Activated CD4-positive, alpha-beta memory T cell treated with anti-CD3 and anti-CD28 coated beads, Interleukin-2, amount 10 ng/mL, durations not matched to agents 7 days and 5 days (primary cell): ENCODE results near the gene FAR1. TPM values are rescaled to one million over a fixed set of nuclear protein-coding genes. Genes with fewer than 3 reads are reported as not detected.

ENCODE experiments used
- CTCF ChIA-PET: fragments of 350-600 bp; sonication (Branson Sonifier 250); formaldehyde crosslinking; loops from one replicate; lab custom pipeline; 2021; ENCODE audit warnings: antibody characterized with exemption, inconsistent platforms; lab: Charles Lee
- POLR2A ChIA-PET: fragments of 350-600 bp; sonication (Branson Sonifier 250); formaldehyde crosslinking; loops from one replicate; lab custom pipeline; 2021; ENCODE audit warnings: antibody characterized with exemption; lab: Charles Lee
- DNase-seq: peaks from one replicate; pipeline ENCODE4 v3.0.0-alpha.2; 2020
- H3K27ac Mint-ChIP-seq: one replicate; pipeline ENCODE4 v1.8.0; 2021; ENCODE audit warnings: mild to moderate bottlenecking, mixed read lengths
- H3K27me3 Mint-ChIP-seq: one replicate; pipeline ENCODE4 v1.8.0; 2021; ENCODE audit warnings: mixed read lengths
- H3K36me3 Mint-ChIP-seq: one replicate; pipeline ENCODE4 v1.8.0; 2021; ENCODE audit warnings: low read depth, mixed read lengths
- H3K4me1 Mint-ChIP-seq: one replicate; pipeline ENCODE4 v1.8.0; 2021; ENCODE audit warnings: mixed read lengths
- H3K4me3 Mint-ChIP-seq: one replicate; pipeline ENCODE4 v1.8.0; 2021; ENCODE audit warnings: mild to moderate bottlenecking, mixed read lengths
- H3K9me3 Mint-ChIP-seq: one replicate; pipeline ENCODE4 v1.8.0; 2021; ENCODE audit warnings: mixed read lengths
- total RNA-seq, 2 experiments: library from RNA; stranded (reverse); gene quantifications; one replicate each; pipeline ENCODE4 v1.2.3, GENCODE V29; 2021

Gene FAR1
- total RNA-seq, 2 experiments from 2014 or later: 55.1 to 57.6 TPM

DNA sequence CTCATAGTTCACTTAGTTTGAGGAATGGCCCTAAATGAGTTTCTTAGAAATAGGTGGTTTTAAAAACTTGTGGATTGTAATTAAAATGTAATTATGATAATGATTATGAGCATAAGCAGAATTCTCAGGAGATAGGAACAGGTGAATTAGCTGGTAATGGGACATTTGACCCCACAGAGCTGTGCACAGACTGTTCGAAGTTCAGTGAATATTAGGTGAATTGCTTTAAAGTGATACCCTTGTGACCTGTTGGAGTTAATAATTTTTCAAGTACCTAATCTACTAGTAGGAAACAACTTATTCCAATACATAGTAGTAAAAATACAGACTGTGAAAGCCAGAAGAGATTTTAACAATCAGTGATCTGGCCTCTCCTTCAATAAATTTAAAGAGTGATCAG, 8.1 kb downstream of the FAR1 start:
- CTCF ChIA-PET: no interaction called here
- H3K27me3 Mint-ChIP-seq: no peaks in the 10 kb centered on the region
- H3K36me3 Mint-ChIP-seq: peaks cover 23% of the 10 kb centered on the region
- H3K4me3 Mint-ChIP-seq: no peak overlapping the region
- no peaks in the 10 kb centered on the region for H3K9me3 Mint-ChIP-seq
- DNase-seq: no peak
- POLR2A ChIA-PET: interaction anchor here (1.1 kb wide), 1 partner anchor 8 kb away, joined by 3 read pairs; the partner anchor contains the start of gene FAR1
- no peak overlapping the region for H3K27ac Mint-ChIP-seq
- peaks cover 30% of the 10 kb centered on the region for H3K4me1 Mint-ChIP-seq

DNA sequence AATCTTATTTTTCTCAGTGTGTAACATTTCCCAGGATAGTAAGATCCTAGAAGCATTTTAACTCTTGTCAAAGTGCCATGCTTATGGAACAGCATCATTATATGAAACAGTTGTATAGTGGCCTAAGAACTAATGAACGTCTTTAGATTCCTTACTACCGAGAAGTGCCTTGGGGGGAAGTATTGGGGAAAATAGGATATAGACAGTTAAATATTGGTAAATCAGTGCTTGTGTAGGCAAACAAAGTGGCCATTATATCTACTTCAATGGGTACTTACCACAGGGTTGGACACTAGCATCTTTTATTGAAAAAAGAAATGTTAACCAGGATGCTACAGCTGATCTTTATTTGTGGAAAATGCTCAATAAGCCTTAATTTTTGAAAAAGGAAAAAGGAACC, 11.3 kb downstream of the FAR1 start:
- peaks cover 9% of the 10 kb centered on the region for H3K36me3 Mint-ChIP-seq
- DNase-seq: no peak
- CTCF ChIA-PET: no interaction called here
- H3K27ac Mint-ChIP-seq: no peak overlapping the region
- no peaks in the 10 kb centered on the region for H3K27me3 Mint-ChIP-seq
- POLR2A ChIA-PET: interaction anchor here (2.4 kb wide), 1 partner anchor 11 kb away, joined by 8 read pairs; the partner anchor contains the start of gene FAR1
- H3K4me1 Mint-ChIP-seq: peaks cover 12% of the 10 kb centered on the region
- H3K9me3 Mint-ChIP-seq: no peaks in the 10 kb centered on the region
- no peak overlapping the region for H3K4me3 Mint-ChIP-seq

DNA sequence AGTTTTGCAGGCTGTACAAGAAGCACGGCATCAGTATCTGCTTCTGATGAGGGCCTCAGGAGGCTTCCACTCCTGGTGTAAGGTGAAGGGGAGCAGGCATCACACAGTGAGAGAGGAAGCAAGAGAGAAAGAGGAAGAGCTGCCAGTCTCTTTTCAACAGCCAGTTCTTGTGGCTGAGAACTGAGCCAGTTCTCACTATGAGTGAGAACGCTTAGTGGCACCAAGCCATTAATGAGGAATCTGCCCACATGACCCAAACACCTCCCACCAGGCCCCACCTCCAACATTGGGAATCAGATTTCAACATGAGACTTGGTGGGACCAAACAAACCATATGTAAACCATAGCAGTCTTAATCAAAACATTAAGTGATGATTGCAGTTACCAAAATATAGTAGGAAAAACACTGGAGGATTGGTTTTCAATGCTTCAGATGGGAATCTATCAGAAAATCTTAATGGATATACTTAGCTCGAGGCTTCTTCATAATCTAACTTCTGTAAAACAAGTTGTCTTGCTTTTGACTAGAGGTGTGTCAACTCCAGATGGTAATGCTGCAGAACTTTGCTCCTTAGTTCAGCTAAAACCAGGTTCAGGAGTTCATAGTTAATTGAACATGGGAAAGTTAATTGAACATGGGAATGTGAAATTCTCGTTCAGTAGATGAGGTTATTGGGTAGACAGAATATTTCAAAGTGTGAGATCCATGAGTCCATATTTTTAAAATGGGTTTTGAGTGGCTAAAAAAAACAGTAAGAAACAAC, 12.2 kb downstream of the FAR1 start:
- peaks cover 10% of the 10 kb centered on the region for H3K4me1 Mint-ChIP-seq
- ChIA-PET CTCF (interaction anchor here (0.8 to 1.2 kb wide), 2 partner anchors 13 to 215 kb away, joined by 3 to 5 read pairs; no protein-coding TSS in a partner anchor), POLR2A (interaction anchor here (1.3 kb wide), 1 partner anchor 12 kb away, joined by 4 read pairs; the partner anchor contains the start of gene FAR1)
- H3K36me3 Mint-ChIP-seq: peaks cover 16% of the 10 kb centered on the region
- no peaks in the 10 kb centered on the region for H3K9me3 Mint-ChIP-seq
- H3K27ac Mint-ChIP-seq: no peak overlapping the region
- no peak overlapping the region for H3K4me3 Mint-ChIP-seq
- no peak for DNase-seq
- no peaks in the 10 kb centered on the region for H3K27me3 Mint-ChIP-seq

DNA sequence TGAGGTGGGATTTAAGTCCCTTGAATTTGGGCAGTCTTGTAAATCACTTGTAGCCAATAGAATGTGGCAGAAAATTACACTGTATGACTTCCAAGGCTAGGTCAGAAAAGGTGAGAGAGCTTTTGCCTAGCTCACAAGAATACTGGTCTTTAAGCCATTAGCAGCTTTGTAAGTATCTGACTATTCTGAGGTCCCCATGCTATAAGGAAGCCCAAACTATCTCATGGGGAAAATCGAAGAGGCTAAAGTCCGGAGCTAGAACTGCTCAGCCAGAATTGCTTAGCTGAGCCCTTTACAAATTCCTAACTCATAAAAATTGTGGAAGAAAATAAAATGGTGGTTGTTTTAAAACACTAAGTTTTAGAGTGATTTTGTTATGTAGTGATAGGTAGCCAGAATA, 13.0 kb downstream of the FAR1 start:
- no peak for DNase-seq
- CTCF ChIA-PET: interaction anchor here (1.2 kb wide), 1 partner anchor 14 kb away, joined by 5 read pairs; no protein-coding TSS in a partner anchor
- Mint-ChIP-seq H3K27me3 (no peaks in the 10 kb centered on the region), H3K4me3 (no peak overlapping the region), H3K27ac (no peak overlapping the region), H3K4me1 (peaks cover 13% of the 10 kb centered on the region), H3K36me3 (peaks cover 21% of the 10 kb centered on the region), H3K9me3 (no peaks in the 10 kb centered on the region)
- POLR2A ChIA-PET: interaction anchor here (1.3 kb wide), 1 partner anchor 13 kb away, joined by 4 read pairs; the partner anchor contains the start of gene FAR1

DNA sequence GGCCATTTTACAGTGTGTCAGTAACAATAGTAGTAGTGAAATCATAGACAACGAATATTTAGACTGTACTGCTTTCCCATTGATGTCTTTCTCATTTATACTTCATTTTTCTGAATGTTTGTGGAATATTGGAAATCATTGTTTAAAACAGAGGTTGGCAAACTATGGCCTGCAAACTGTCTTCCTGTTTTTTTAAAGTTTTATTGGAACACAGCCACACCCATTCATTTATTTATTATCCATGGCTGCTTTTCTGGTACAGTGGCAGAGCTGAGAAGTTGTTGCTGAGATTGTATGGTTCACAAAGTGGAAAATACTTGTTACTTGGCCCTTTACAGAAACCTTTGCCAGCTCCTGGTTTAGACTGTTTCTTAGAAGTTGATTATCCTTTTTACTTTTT, 13.7 kb downstream of the FAR1 start:
- Mint-ChIP-seq H3K27me3 (no peaks in the 10 kb centered on the region), H3K4me1 (peaks cover 13% of the 10 kb centered on the region), H3K9me3 (no peaks in the 10 kb centered on the region), H3K4me3 (no peak overlapping the region), H3K36me3 (peaks cover 21% of the 10 kb centered on the region), H3K27ac (no peak overlapping the region)
- ChIA-PET CTCF (no interaction called here), POLR2A (interaction anchor here (1.1 kb wide), 1 partner anchor 13 kb away, joined by 5 read pairs; no protein-coding TSS in a partner anchor)
- no peak for DNase-seq

DNA sequence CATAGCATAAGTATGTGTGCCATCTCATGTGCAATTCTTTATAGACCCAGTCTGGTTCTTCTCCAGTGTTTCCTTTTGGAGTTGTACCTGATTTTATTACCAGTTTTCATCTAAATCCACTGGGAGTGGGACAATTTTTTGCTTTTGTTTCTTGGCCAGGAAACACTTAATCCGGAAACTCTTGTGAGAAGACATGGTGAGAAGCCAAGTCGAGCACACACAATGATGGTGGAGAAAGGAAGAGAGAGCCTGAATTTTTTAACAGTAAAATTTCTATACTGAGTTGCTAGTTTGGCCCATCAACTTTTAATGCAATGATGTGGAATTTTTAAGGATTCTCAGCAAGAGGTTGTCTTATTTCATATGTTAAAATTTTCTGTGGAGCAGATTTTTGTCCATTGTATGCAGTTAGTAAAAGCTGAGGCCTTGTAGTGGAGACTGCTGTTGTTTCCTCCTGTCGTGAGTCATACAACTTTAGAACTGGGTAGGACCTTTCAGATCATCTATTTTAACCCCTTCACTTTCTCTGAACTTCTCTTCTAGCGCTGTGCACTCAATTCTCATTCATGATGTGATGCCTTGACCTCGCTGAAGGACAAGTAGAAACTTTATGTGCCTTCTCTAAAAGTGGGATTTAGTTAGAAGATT, 17.1 kb downstream of the FAR1 start:
- CTCF ChIA-PET: no interaction called here
- Mint-ChIP-seq H3K4me3 (no peak overlapping the region), H3K9me3 (peaks cover 5% of the 10 kb centered on the region), H3K27ac (no peak overlapping the region), H3K27me3 (no peaks in the 10 kb centered on the region), H3K36me3 (peaks cover 31% of the 10 kb centered on the region), H3K4me1 (peaks cover 5% of the 10 kb centered on the region)
- no peak for DNase-seq
- POLR2A ChIA-PET: no interaction called here

DNA sequence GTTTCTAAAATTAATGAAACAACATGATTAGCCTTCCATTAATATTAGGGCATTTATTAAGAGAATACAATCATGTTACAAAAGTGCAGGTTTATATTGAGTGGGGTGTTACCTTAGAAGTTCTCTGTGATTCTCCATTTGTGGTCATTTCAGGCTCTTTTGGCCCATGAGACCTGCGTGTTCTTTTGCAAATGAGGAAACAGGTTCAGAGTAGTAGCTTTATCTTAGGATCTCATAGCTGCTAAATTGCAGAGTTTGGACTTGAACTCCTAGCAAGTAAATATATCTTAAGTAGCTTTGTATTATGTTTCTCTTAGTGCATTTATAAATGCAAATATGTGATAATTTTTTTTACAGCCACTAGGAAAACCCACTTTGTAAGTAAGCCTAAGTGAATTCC, 18.3 kb downstream of the FAR1 start:
- POLR2A ChIA-PET: no interaction called here

DNA sequence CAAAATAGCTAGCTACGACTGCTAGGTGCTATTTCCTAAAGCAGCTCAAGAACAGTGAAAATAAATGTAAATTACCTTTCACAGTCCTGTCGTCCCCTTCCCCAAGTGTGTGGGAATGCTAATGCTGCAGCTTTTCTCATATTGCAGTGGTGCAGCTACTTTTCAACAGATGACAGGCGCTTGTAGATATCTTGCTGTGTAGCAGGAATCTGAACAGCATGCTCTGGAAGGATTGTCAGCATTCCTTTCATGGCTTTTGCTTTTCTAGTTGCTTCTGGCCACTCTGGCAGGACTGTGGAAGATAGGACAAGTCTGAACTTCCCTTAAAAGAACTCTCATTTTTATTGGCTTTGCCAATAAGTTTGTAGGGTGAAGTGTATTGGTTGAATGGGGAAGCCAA, 18.8 kb downstream of the FAR1 start:
- no peaks in the 10 kb centered on the region for H3K27me3 Mint-ChIP-seq
- H3K27ac Mint-ChIP-seq: no peak overlapping the region
- peaks cover 5% of the 10 kb centered on the region for H3K9me3 Mint-ChIP-seq
- H3K4me3 Mint-ChIP-seq: no peak overlapping the region
- POLR2A ChIA-PET: no interaction called here
- CTCF ChIA-PET: interaction anchor here (1.0 kb wide), 1 partner anchor 17 kb away, joined by 3 read pairs; no protein-coding TSS in a partner anchor
- DNase-seq: no peak
- H3K4me1 Mint-ChIP-seq: peaks cover 3% of the 10 kb centered on the region
- H3K36me3 Mint-ChIP-seq: peaks cover 29% of the 10 kb centered on the region

More for the DNA sequence above, 18.3 kb downstream of the FAR1 start:
- peaks cover 5% of the 10 kb centered on the region for H3K9me3 Mint-ChIP-seq
- no peak overlapping the region for H3K4me3 Mint-ChIP-seq
- no peak overlapping the region for H3K27ac Mint-ChIP-seq
- H3K4me1 Mint-ChIP-seq: peaks cover 3% of the 10 kb centered on the region
- DNase-seq: no peak
- H3K36me3 Mint-ChIP-seq: peaks cover 29% of the 10 kb centered on the region
- CTCF ChIA-PET: interaction anchor here (1.0 kb wide), 1 partner anchor 17 kb away, joined by 3 read pairs; no protein-coding TSS in a partner anchor
- H3K27me3 Mint-ChIP-seq: no peaks in the 10 kb centered on the region

DNA sequence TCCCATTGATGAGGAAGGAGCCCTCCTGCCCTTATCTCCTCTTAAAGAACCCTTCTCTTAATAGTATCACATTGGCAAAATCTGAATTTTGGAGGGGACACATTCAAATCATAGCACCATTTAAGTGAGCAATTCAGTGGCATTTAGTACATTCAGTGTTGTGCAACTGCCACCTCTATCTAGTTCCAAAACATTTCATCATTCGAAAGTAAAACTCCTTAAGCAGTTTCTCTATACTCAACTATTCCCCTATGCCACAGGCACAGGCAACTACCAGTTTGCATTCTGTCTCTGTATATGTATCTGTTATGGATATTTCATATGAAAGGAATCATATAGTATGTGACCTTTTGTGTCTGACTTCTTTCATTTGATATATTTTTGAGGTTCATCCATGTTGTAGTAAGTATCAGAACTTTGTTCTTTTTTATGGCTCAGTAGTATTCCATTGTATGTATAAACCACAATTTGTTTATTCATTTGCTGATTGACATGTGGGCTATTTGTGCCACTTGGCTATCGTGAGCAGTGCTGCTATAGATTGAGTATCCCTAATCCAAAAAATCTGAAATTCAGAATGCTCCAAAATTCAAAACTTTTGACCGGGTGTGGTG, 22.9 kb downstream of the FAR1 start:
- CTCF ChIA-PET: no interaction called here
- no peak overlapping the region for H3K27ac Mint-ChIP-seq
- peaks cover 29% of the 10 kb centered on the region for H3K36me3 Mint-ChIP-seq
- no peaks in the 10 kb centered on the region for H3K27me3 Mint-ChIP-seq
- POLR2A ChIA-PET: no interaction called here
- peaks cover 5% of the 10 kb centered on the region for H3K9me3 Mint-ChIP-seq
- H3K4me3 Mint-ChIP-seq: no peak overlapping the region
- DNase-seq: no peak
- H3K4me1 Mint-ChIP-seq: peaks cover 6% of the 10 kb centered on the region

DNA sequence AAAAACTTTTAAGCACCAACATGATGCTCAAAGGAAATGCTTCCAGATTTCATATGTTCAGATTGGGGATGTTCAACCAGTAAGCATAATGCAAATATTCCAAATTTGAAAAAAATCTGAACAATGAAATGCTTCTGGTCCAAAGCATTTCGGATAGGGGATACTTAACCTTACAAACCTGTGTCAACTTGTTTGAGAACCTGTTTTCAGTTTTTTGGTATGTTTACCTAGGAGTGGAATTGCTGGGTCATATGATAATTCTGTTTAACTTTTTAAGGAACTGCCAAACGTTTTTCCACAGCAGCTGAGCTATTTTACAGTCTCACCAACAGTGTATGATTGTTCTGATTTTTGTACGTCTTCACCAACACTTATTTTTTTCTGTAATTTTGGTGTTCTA, 23.7 kb downstream of the FAR1 start:
- ChIA-PET POLR2A (no interaction called here), CTCF (no interaction called here)
- H3K4me3 Mint-ChIP-seq: no peak overlapping the region
- DNase-seq: no peak
- peaks cover 34% of the 10 kb centered on the region for H3K36me3 Mint-ChIP-seq
- no peak overlapping the region for H3K27ac Mint-ChIP-seq
- H3K9me3 Mint-ChIP-seq: peaks cover 5% of the 10 kb centered on the region
- no peaks in the 10 kb centered on the region for H3K27me3 Mint-ChIP-seq
- H3K4me1 Mint-ChIP-seq: peaks cover 6% of the 10 kb centered on the region

DNA sequence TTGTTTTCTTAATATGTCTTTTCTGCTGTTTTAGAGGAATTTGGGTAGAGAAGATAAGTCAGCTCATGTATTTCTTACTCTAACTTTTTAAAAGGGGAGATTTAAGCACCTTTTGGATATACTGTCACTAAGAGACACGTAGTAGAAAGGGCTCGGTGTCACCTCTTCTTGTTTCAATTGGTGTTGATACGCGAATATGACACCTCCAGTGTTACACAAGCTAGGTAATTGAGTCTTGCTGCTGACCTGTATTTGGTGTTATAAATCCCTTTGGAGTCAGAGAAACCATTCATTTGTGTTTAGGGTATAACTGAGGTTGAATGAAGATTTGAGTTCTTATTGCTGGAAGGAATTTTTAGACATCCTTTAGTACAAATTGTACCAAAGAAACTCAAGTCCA, 25.6 kb downstream of the FAR1 start:
- ChIA-PET POLR2A (interaction anchor here (1.0 to 1.2 kb wide), 2 partner anchors 26 to 27 kb away, joined by 3 read pairs; partner anchors contain the start of gene FAR1), CTCF (interaction anchor here (1.5 kb wide), 1 partner anchor 26 kb away, joined by 6 read pairs; no protein-coding TSS in a partner anchor)
- H3K27me3 Mint-ChIP-seq: no peaks in the 10 kb centered on the region
- peaks cover 6% of the 10 kb centered on the region for H3K4me1 Mint-ChIP-seq
- H3K9me3 Mint-ChIP-seq: peaks cover 2% of the 10 kb centered on the region
- no peak overlapping the region for H3K27ac Mint-ChIP-seq
- DNase-seq: no peak
- no peak overlapping the region for H3K4me3 Mint-ChIP-seq
- peaks cover 40% of the 10 kb centered on the region for H3K36me3 Mint-ChIP-seq

DNA sequence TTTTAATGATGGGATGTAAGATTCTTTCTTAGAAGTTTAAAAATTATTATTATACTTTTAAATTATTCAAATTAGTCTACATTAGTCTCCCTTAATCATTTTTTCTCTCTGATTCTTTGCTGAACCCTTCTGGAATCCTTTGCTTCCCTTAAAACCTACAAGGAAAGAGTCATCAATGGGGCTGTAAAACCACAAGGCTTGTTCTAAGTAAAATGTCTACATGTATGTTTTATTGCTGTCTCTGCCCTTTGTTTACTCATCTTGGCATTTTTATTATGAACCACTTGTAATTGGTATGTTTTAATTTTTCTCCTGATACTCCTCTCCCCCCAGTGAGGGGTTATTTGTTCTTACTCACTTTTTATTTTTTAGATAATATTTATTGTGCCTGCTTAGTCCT, 27.4 kb downstream of the FAR1 start:
- ChIA-PET POLR2A (no interaction called here), CTCF (no interaction called here)
- H3K4me1 Mint-ChIP-seq: peaks cover 6% of the 10 kb centered on the region
- no peak overlapping the region for H3K27ac Mint-ChIP-seq
- no peaks in the 10 kb centered on the region for H3K27me3 Mint-ChIP-seq
- no peaks in the 10 kb centered on the region for H3K9me3 Mint-ChIP-seq
- DNase-seq: no peak
- H3K36me3 Mint-ChIP-seq: peaks cover 30% of the 10 kb centered on the region
- H3K4me3 Mint-ChIP-seq: no peak overlapping the region

DNA sequence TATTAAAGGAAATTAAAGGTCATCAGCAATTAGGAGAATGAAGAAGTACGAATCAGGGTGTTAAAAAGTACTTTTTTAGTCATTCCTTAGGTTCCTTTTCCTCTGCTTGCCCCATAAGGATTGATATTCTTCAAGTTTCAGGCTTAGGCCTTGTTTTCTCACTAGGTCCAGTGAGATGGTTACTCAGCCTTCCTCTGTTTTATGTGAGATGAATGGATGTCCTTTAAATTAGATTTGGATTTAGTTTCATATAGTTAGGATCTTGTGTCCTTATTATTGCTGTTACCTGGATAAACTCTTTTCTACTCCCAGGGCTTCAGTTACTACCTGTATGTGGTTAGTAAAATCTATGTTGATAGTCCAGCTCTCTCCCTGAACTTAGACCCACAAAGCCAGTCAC, 29.2 kb downstream of the FAR1 start:
- peaks cover 6% of the 10 kb centered on the region for H3K4me1 Mint-ChIP-seq
- no peak overlapping the region for H3K4me3 Mint-ChIP-seq
- no peaks in the 10 kb centered on the region for H3K27me3 Mint-ChIP-seq
- DNase-seq: no peak
- POLR2A ChIA-PET: no interaction called here
- H3K27ac Mint-ChIP-seq: no peak overlapping the region
- peaks cover 37% of the 10 kb centered on the region for H3K36me3 Mint-ChIP-seq
- H3K9me3 Mint-ChIP-seq: no peaks in the 10 kb centered on the region
- CTCF ChIA-PET: no interaction called here
